DND-41 (cell line): ENCODE measurements around the gene PPFIA2.
A peak's percentile ranks its signal among the peaks of the same experiment; 100 is the strongest.
"Not testable (repeated sequence)": the region's sequence is repeated elsewhere in the genome, so short reads cannot be mapped to it uniquely, and the experiment has no call there.

Experiments used
- ATAC-seq: fragments of 200-7000 bp; cut with Tn5 transposase; 3 replicates; pipeline ENCODE4 v1.9.1; 2021; ENCODE audit warnings: low read depth; ENCODE audit not compliant: insufficient read depth
- DNase-seq: peaks from one replicate; pipeline ENCODE4 v3.0.0-alpha.2; 2020
- H2AFZ ChIP-seq: 2 replicates; pipeline ENCODE4 v1.6.0; 2012; ENCODE audit warnings: low read depth, low read length
- H3K27ac ChIP-seq: 2 replicates; pipeline ENCODE4 v1.5.1; 2012; ENCODE audit warnings: low read length, inconsistent platforms
- H3K27me3 ChIP-seq: fragments of 200-600 bp; sonication (generic); 2 replicates; pipeline ENCODE4 v1.6.0; 2012; ENCODE audit warnings: low read length, mild to moderate bottlenecking, inconsistent platforms; ENCODE audit not compliant: insufficient read depth, poor library complexity
- H3K36me3 ChIP-seq: 2 replicates; pipeline ENCODE4 v1.5.1; 2012; ENCODE audit warnings: low read length, inconsistent platforms; ENCODE audit not compliant: insufficient read depth
- H3K4me1 ChIP-seq: 2 replicates; pipeline ENCODE4 v1.5.1; 2012; ENCODE audit warnings: mild to moderate bottlenecking, low read length; ENCODE audit not compliant: insufficient read depth
- H3K4me2 ChIP-seq: 2 replicates; pipeline ENCODE4 v1.6.0; 2012; ENCODE audit warnings: mild to moderate bottlenecking, moderate library complexity, low read length, inconsistent platforms; ENCODE audit not compliant: insufficient read depth
- H3K4me3 ChIP-seq, 2 experiments: fragments of 200-600 bp in 1 of 2; shearing (Covaris generic) in 1 of 2; 2 replicates each; pipeline ENCODE4 v1.5.1; 2012 to 2016; ENCODE audit warnings: inconsistent platforms in 2 of 2, low read length in 2 of 2, mild to moderate bottlenecking in 2 of 2, low read depth in 1 of 2, moderate library complexity in 1 of 2
- H3K79me2 ChIP-seq: 2 replicates; pipeline ENCODE4 v1.6.0; 2012; ENCODE audit warnings: low read length, inconsistent platforms; ENCODE audit not compliant: insufficient read depth
- H3K9ac ChIP-seq: 2 replicates; pipeline ENCODE4 v1.6.0; 2012; ENCODE audit warnings: low read depth, mild to moderate bottlenecking, inconsistent platforms, low read length, moderate library complexity
- H3K9me3 ChIP-seq: 2 replicates; pipeline ENCODE4 v1.5.1; 2012; ENCODE audit warnings: low read length, moderate library complexity, mild to moderate bottlenecking, inconsistent platforms; ENCODE audit not compliant: insufficient read depth, severe bottlenecking
- H4K20me1 ChIP-seq: 2 replicates; pipeline ENCODE4 v1.6.0; 2012; ENCODE audit warnings: low read length; ENCODE audit not compliant: insufficient read depth
- CTCF ChIP-seq: IDR thresholded peaks from 2 replicates; pipeline ENCODE4 v1.5.1; 2012; ENCODE audit warnings: borderline replicate concordance, low read length, moderate library complexity, mild to moderate bottlenecking; ENCODE audit not compliant: poor library complexity, severe bottlenecking; ENCODE audit errors: extremely low read depth
- EZH2 ChIP-seq: IDR thresholded peaks from 3 replicates; pipeline ENCODE4 v1.6.1; 2012; ENCODE audit warnings: borderline replicate concordance, low read depth, mild to moderate bottlenecking, moderate library complexity, low read length, inconsistent platforms; ENCODE audit not compliant: severe bottlenecking

The PPFIA2 gene

GRCh38 chr12:81668475-81668874, 90.7 kb downstream of the PPFIA2 start:
- Histone ChIP-seq H3K79me2 (no peaks in the 10 kb centered on the region), H3K4me2 (no peak overlapping the region), H3K9me3 (no peaks in the 10 kb centered on the region), H4K20me1 (no peaks in the 10 kb centered on the region), H3K27ac (no peak overlapping the region), H3K4me1 (no peaks in the 10 kb centered on the region), H3K9ac (no peak overlapping the region), H3K4me3 (no peak overlapping the region), H3K36me3 (no peaks in the 10 kb centered on the region), H3K27me3 (no peaks in the 10 kb centered on the region), H2AFZ (no peak overlapping the region)
- TF ChIP-seq CTCF (no peak), EZH2 (no peak)
- DNase-seq (no peak), ATAC-seq (no peak)

GRCh38 chr12:81659310-81659709, 99.8 kb downstream of the PPFIA2 start:
- not testable (repeated sequence) for H3K9me3 ChIP-seq, H4K20me1 ChIP-seq, H3K9ac ChIP-seq, H3K36me3 ChIP-seq, H2AFZ ChIP-seq, H3K4me1 ChIP-seq, ATAC-seq, H3K4me2 ChIP-seq, H3K27me3 ChIP-seq, DNase-seq, H3K79me2 ChIP-seq, H3K4me3 ChIP-seq, H3K27ac ChIP-seq

GRCh38 chr12:81644503-81644902, 114.6 kb downstream of the PPFIA2 start:
- ATAC-seq: no peak

GRCh38 chr12:81639196-81639595, 120.0 kb downstream of the PPFIA2 start:
- no peak for ATAC-seq
- TF ChIP-seq CTCF (no peak), EZH2 (no peak)
- no peaks in the 10 kb centered on the region for H3K79me2 ChIP-seq

More at GRCh38 chr12:81644503-81644902, 114.6 kb downstream of the PPFIA2 start:
- Histone ChIP-seq H3K79me2 (no peaks in the 10 kb centered on the region), H4K20me1 (no peaks in the 10 kb centered on the region), H3K9ac (no peak overlapping the region), H3K4me2 (no peak overlapping the region), H3K4me3 (no peak overlapping the region), H3K36me3 (no peaks in the 10 kb centered on the region), H3K4me1 (no peaks in the 10 kb centered on the region), H3K27me3 (no peaks in the 10 kb centered on the region), H3K9me3 (no peaks in the 10 kb centered on the region), H2AFZ (no peak overlapping the region), H3K27ac (no peak overlapping the region)
- no peak for TF ChIP-seq EZH2
- TF ChIP-seq CTCF: peak; percentile 51
- DNase-seq: no peak

More at GRCh38 chr12:81639196-81639595, 120.0 kb downstream of the PPFIA2 start:
- no peaks in the 10 kb centered on the region for H3K4me1 ChIP-seq
- no peaks in the 10 kb centered on the region for H3K9me3 ChIP-seq
- H3K9ac ChIP-seq: no peak overlapping the region
- no peak overlapping the region for H3K4me2 ChIP-seq
- H3K36me3 ChIP-seq: no peaks in the 10 kb centered on the region
- DNase-seq: no peak
- no peaks in the 10 kb centered on the region for H4K20me1 ChIP-seq
- no peak overlapping the region for H3K4me3 ChIP-seq
- no peak overlapping the region for H2AFZ ChIP-seq
- no peaks in the 10 kb centered on the region for H3K27me3 ChIP-seq
- no peak overlapping the region for H3K27ac ChIP-seq
